Dedifferentiated amniotic fluid mesenchymal stem cell (primary cell): ENCODE data around the gene CDON.
A peak's percentile ranks its signal among the peaks of the same experiment; 100 is the strongest.

Experiments
- DNase-seq: peaks from one replicate; pipeline ENCODE4 v3.0.0-alpha.2; 2016; ENCODE audit errors: extremely low spot score

CDON gene, protein sequence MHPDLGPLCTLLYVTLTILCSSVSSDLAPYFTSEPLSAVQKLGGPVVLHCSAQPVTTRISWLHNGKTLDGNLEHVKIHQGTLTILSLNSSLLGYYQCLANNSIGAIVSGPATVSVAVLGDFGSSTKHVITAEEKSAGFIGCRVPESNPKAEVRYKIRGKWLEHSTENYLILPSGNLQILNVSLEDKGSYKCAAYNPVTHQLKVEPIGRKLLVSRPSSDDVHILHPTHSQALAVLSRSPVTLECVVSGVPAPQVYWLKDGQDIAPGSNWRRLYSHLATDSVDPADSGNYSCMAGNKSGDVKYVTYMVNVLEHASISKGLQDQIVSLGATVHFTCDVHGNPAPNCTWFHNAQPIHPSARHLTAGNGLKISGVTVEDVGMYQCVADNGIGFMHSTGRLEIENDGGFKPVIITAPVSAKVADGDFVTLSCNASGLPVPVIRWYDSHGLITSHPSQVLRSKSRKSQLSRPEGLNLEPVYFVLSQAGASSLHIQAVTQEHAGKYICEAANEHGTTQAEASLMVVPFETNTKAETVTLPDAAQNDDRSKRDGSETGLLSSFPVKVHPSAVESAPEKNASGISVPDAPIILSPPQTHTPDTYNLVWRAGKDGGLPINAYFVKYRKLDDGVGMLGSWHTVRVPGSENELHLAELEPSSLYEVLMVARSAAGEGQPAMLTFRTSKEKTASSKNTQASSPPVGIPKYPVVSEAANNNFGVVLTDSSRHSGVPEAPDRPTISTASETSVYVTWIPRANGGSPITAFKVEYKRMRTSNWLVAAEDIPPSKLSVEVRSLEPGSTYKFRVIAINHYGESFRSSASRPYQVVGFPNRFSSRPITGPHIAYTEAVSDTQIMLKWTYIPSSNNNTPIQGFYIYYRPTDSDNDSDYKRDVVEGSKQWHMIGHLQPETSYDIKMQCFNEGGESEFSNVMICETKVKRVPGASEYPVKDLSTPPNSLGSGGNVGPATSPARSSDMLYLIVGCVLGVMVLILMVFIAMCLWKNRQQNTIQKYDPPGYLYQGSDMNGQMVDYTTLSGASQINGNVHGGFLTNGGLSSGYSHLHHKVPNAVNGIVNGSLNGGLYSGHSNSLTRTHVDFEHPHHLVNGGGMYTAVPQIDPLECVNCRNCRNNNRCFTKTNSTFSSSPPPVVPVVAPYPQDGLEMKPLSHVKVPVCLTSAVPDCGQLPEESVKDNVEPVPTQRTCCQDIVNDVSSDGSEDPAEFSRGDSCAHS (N-terminal part only)

DNA sequence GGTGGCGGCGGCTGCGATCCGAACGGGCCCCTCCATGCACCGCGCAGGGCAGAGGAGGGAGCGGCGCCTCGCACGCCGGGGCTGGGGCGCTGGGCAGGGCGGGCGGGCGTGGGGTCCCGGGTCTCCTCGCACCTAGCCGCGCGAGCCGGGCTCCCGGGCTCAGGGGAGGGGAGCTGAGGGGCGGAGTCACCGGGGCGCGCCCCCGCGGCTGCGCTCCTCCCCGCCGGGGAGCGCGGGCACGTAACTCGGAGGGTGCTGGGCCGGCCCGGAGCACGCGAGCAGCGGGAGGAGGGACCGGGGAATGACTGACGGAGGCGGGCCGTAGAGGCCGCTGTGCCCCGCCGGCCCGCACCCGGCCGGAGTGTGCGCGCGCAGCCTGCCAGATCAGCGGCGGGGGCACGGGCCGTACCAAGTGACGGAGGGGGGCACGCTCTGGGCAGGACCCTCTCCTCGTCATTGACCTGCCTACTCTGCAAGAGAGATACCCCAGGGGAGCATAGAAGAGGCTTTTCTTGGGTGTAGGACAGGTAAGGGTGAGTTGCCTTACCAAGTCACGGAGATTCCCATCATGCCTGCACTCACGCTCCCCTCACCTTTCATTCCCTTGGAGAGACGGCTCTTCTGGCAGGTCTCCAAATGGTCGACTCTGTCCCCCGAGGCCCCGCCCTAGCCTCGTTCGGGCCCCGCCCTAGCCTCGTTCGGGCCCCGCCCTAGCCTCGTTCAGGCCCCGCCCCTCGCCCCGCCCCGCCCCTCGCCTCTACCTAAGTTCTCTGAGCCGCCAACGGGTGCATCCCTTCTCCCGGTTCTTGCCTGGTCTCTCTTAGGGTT is at the start of gene CDON:
Gene CDON, minus strand, starts transcription at position 188 of the 828 bp plus-strand sequence. CDS start 39,390 bp downstream, outside the sequence.
- DNase-seq = peak; percentile 92

DNA sequence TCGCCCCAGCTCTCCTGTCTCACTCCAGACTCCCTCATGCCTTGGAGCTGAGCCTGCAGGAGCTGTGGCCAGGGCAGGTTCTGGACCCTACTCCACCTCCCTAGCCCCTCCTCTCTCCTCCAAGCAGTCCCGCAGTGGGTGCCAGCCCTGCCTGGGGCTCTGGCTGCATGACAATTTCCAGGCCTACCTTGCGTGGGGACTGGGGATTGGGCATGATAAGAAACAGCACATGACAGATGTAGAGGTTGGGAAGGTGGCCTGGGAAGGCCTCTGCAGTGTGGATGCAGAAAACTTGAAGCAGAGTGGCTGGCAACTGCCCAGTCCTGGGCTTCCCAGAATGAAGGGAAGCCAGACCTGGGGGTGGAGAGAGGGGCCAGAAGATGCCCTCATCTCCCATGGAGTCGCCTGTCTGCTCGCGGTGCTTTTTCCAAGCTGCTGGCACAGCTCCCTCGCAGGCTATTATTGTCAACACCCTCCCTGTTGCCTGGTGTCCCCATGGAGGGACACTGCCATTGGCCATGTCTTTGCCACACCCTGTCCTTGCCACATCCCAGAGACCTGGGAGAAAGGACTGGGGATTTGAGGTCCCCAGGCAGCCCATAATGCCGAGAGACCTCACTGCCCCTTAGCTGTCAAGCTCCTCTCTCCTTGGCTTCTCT is 48.9 kb upstream of the CDON start:
- DNase-seq = no peak

DNA sequence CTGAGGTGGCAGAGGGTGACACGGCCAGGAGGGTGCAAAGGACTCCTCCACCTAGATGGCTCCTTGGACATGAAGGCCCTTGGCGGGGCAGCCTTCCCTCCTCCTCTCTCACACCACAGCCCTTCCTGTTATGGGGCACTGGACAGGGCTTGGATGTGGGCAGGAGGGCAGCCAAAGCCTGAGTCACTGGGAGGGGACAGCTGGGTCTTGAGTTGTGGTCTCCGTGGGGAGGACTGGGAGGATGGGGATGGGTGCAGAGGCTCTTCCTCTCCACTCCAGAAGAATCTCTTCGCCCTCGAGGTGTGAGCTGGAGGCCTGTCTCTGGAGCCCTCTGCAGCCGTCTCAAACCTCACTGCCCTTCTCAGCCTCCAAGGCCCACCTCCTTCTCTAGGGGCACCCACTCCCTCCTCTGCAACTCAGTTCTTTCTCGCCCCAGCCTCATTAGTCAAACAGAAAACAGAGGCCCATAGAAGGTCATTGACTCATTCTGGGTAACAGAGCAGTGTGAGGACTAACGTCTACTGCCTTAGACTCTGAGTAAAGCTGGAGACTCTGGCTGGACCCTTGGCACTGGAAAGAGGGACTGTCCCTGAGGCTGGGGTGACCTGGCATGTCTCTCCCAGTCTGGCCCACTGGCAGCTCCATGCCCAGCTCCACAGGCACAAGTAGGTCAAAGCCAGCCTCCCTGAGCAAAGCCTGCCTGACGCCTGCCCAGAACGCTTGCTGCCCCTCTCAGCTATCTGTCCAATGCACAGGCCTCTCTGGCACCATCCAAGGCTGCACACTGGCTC is 47.5 kb upstream of the CDON start:
- peak; percentile 40 for DNase-seq

DNA sequence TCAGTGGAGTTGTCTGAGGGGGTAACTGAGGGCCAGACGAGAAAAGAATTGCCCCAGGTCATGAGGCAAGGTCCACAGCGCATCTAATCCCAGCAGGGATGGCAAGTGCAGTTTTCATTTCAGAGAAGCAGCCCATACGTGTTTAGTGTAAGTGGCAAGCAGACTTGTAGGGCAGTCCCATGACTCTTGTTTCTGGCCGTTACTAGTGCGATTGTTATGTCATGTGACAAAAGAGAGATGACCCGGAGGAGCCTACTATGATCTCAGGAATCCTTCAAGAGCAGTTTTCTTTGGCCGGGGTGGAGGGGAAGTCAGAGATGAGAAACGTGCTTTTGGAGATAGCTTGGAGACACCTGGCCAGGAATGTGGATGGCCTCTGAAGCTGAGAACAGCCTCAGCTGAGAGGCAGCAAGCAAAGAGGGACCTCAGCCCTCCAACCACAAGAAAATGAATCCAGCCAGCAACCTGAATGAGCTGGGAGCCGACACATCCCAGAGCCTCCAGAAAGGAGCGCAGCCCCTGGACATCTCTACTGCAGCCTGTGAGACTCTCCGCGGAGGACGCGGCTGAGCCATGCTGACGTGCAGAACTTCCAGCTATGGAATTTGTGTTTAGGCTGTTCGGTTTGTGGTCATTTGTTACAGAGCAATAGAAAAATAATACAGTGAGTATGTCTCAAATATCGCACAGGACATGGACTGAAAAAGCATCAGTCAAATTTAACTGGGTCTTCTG is 44.1 kb upstream of the CDON start:
- DNase-seq = no peak

DNA sequence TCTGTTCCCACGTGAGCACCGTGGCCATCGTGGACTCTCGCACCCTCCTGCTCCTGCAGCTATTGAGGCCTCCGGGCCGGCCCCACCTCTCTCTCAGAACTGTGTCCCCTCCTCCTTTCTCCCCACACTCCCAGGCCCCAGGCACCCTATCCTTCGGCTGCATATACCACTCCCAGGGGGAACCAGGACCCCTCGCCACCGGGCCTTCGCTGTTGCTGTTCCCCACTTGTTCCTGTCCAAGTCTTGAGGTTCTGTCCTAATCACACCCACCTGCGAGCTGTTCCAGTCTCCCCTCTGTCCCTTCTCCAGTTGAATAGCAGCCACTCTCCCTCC is 43.0 kb upstream of the CDON start:
- no peak for DNase-seq

DNA sequence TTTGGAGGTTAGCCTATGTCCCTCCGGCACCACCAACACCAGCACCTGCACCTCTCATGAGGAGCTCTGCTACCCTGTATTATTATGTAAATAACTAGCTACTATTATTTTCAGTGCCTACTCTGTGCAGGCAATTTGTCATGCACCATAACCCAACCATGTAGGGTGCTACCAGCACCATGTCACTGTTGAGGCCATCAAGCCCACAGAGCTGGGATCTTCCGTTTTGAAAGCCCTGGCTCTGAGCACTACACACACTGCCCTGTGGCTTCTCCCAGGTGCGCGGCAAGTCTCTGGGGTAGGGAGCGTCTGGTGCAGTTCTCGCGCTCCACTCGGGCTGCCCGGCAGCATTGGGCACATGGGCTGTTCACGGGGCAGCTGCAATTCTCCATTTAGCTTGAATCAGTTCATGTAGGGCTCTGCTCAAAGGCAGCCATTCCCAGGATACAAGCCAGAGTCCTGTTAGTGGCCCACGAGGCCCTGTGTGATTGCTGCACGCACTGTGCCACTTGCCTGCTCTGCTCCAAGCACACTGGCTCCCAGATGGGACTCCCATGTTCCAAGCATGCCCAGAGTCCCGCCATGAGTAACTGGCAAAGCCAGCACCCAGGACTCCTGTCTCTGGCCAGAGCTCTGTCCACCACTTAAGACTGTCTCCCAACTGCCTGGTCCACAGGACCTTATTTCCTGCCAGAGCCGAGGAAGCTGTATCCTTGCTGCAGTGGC is 42.5 kb upstream of the CDON start:
- no peak for DNase-seq

DNA sequence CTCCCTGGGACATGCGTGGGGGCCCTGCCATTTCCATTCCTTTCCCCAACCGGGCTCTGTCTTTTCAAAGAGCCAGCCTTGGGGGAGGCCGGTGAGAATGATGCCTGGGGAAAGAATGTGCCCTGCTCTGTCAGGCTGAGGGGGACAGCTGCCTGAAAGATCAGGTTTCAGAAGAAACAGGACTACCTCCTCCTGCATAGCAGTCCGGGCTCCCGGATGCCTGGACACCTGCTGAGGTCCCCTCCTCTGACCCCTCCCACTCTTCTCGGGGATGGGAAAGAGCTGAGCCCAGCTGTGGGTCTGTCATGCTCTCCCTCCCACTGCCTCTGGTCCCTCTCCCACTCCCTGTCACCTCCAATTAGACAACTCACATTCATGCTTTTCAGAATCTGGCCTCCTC is 41.8 kb upstream of the CDON start:
- no peak for DNase-seq

DNA sequence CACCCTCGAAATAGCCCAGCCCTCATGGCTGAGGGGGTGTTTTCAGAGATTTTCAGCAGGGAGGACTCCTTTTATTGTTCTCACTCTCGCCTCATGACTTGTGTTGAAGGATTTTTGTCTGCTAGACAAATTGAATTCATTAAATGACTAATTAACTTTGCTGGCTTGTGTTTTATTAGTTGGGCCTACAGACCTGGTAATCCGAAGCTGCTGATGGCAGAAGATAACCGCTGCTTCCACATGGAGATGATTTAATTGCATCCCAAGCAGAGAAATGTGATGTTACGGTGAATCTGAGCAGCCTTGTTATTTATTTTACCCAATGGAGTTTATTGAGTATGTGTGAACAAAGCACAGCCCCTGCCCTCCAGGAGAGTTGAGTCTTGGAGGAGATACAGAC is 40.5 kb upstream of the CDON start:
- DNase-seq = no peak

DNA sequence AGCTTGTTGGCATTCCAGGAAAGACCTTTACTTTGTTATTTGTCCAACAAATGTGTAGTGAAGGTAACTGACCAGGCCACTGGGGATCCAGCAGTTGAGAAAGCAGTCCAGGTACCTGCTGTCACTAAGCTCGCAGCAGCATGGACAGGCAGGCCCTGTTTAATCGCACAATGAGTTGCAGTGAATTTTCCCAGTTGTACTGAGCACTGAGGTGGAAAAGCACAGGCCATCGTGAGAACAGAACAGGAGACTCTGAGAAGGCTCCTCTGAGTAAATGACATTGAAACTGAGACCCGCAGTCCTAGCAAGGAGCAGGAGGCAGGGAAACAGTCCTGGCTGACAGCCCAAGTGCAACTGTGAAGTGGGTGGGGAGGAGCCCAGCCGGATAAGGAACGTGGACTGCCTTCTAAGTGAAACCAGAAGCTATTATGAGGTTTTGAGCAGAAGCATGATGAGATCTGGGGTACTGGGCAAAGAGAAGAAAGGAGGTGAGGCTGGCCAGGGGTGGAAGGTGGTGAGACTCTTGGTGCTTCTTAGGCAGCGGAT is 39.8 kb upstream of the CDON start:
- DNase-seq = no peak

DNA sequence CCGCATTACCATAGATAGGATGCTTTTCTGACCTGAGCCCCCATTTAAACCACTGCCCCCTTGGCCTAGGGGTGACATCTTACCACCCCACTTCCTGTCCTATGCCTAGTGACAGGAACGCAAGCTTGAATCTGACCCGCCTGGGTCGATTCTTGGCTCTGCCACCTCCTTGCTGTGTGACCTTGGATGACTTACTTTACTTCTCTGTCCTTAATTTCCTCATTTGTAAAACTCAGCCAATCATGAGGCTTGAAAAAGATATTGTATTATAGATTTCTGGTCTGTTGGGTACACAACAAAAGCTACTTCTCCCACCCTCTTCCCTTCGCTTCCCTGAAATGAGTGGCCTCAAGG is 39.2 kb upstream of the CDON start:
- no peak for DNase-seq

DNA sequence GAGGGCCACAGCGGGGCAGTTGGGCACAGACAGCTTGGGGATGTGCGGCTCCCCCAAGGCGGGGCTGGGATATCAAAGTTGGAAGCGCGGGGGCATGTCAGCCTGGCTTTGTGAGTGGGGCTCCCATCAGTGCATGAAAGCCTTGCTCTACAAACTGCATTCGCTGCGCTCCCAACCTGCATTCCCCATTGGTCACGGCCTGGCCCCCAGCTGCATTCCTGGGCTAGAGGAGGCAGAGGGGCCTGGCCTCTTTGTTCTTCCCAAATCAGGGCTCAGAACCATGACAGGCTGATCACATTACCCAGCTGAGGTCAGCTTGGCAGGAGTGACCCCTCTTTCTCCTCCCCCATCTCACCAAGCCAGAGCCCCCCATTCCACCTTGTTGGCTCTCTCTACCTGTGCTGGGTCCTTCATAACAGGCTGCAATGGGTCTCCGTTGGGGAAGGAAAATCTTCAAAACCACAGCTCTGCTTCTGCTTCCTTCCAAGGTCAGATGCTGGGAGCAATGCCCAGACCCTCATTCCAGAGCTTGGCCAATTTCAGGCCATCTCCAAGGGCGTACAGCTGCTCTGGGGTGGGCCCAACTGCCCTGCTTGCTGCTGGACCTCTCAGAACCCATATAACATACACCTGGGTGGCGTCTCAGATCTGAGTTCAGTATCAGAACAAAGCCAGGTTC is 38.7 kb upstream of the CDON start:
- no peak for DNase-seq

DNA sequence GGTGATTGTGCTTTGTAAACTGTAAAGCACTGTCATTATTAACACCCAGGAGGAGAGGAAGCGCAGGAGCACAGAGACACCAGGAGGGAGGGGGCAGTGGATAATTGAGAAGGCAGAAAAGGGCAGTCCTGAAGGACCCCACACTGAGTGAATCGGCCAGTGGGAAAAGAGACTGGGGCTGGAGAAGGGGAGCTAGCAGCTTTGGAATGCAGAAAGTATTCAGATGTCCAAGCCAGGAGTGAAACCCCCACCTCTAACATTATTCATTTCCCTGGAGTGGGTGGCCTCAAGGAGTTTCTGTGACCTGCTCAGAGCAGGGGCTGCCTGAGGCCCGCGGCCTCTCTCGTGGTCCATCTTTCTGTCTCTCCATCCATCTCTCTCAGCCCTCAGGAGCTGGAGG is 38.0 kb upstream of the CDON start:
- DNase-seq = no peak

DNA sequence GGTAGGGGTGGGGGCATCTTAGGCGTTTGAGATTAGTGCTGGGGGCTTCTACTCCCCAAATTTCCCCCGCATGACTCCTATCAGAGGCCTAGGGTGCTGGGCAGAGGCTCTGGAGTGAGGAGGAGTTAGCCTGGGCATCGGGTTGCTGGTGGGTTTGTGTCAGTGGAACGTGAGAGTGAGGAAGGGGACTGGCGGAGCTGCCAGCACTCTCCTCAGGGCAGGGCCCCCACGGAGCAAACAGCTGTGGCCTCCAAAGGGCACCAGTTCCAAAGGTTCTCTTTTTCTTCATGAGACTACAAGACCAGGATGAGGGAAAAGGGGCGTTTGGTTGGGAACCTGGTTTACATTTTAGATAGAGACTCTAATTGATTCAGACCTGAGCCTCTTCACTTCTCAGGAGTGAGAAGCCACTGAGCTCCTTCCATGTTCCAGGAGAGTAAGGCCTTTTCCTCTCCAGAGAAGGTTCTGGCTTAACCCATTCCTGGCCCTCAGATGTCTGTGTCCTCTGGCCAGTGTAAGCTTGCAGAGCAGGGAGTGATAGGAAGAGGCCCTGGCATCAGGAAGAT is 35.6 kb upstream of the CDON start:
- DNase-seq = no peak

DNA sequence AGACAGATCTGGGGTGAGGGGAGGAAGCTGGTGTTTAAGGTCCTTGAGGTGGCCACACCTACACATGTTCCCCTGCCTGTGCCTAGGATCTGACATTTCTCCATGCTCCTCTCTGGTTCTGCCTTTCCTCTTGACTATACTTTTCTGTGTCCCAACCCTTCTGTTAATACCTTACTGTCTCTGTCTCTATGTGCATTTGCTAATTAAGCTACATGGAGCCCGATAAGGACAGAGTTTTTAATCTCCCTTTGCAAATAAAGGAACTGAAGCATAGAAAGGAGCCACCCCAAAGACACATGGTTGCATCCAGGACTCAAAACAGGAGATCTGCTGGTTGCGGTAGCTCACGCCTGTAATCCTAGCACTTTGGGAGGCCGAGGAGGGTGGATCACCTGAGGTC is 33.1 kb upstream of the CDON start:
- DNase-seq = no peak

DNA sequence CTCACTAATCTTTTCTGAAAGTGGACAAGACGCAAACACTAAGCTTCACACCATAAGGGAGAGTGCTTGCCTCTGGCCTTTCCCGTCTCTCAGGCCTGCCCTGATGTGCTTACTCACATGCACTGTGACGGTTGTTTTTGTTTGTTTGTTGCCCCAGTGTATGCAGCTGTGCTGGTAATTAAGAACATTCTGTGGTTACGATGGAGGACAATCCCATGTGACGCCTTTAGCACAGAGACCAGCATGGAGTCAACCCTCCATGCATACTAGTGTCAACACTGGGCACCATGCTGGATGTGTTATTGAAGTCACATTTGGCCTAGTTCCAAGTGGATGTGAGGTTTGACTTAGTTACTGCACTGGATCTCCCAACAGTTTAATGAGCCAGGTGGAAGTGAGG is 27.8 kb upstream of the CDON start:
- no peak for DNase-seq

DNA sequence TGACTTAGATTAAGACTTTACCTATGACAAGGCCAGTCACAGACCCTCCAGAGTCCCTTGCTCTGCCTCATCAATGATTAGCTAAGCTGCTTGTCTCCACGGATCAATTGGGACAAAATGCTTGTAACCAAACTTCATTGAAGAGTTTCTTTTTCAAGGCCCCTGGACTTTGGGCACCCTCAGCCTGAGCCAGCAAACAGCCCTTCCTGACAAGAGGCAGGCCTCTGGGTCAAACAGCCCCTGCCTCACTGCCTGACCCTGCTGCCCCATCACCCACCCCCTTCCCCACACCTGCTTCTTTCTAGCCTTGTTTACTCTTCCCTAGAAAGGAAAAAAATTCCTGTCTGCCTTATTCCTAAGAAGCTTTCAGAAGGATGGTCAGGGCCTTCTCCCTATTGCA is 26.3 kb upstream of the CDON start:
- DNase-seq = no peak

DNA sequence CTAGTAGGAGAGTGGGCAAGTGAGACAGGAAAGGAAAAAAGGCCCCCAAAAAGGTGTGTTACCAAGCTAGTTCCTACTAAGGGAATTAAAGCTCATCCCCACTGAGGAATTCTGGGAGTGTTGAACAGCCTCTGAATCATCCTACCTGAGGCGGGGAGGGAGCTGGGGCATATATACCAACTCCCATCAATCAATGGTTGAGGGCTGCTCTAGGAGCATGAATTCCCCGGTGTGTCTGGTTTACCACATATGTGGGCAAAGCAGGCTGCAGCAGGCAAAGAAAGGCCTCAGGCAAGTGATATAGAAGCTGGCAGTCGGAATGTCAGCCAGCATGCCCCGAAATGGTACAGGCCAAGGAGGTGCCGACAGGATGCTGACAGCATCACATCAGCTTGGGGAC is 23.6 kb upstream of the CDON start:
- no peak for DNase-seq

DNA sequence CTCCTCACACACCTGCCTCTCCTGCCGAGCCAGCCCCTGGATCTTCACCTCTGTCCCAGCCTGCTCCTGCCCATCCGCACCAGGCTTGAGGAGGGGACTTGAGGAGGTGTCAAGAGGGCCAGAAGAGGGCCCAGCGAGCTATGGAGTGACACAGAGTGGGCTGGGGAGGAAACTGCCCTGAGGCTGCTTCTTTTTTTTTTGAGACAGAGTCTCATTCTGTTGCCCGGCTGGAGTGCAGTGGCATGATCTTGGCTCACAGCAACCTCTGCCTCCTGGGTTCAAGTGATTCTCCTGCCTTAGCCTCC is 21.9 kb upstream of the CDON start:
- DNase-seq = no peak
